GM19035 (cell line): ENCODE data around the gene TACC3.

Source experiments
- ATAC-seq: cut with Tn5 transposase; IDR thresholded peaks from one replicate; pipeline ENCODE4 v1.9.1; 2021; ENCODE audit not compliant: unreplicated experiment

Gene TACC3

GRCh38 chr4:1771555-1772305 lies 50.4 kb downstream of the TACC3 start:
- no peak for ATAC-seq

GRCh38 chr4:1772853-1773538 lies 51.7 kb downstream of the TACC3 start:
- ATAC-seq, result no peak

- no peak for ATAC-seq
These were observed 52.4 kb downstream of the TACC3 start for GRCh38 chr4:1773754-1774153.

- ATAC-seq, result no peak
These were observed 54.6 kb downstream of the TACC3 start for GRCh38 chr4:1775731-1776500.

GRCh38 chr4:1776521-1777161 lies 55.3 kb downstream of the TACC3 start:
- no peak for ATAC-seq

- ATAC-seq, result no peak
These were observed 56.7 kb downstream of the TACC3 start for GRCh38 chr4:1777822-1778641.

GRCh38 chr4:1778642-1779392 lies 57.5 kb downstream of the TACC3 start:
- ATAC-seq, result no peak

GRCh38 chr4:1779588-1780382 lies 58.5 kb downstream of the TACC3 start:
- no peak for ATAC-seq

- ATAC-seq, result no peak
These were observed 59.1 kb downstream of the TACC3 start for GRCh38 chr4:1780435-1780834.

GRCh38 chr4:1783015-1783414 lies 61.7 kb downstream of the TACC3 start:
- no peak for ATAC-seq

GRCh38 chr4:1783970-1784369 lies 62.6 kb downstream of the TACC3 start:
- ATAC-seq, result no peak

- no peak for ATAC-seq
These were observed 63.1 kb downstream of the TACC3 start for GRCh38 chr4:1784395-1784788.

GRCh38 chr4:1784789-1785591 lies 63.7 kb downstream of the TACC3 start:
- no peak for ATAC-seq

- ATAC-seq, result no peak
These were observed 64.3 kb downstream of the TACC3 start for GRCh38 chr4:1785592-1785991.

- no peak for ATAC-seq
These were observed 65.4 kb downstream of the TACC3 start for GRCh38 chr4:1786544-1787362.

GRCh38 chr4:1787411-1788077 lies 66.2 kb downstream of the TACC3 start:
- no peak for ATAC-seq
